Measurements from ENCODE around the gene MYOF. TPM values are rescaled to one million over a fixed set of nuclear protein-coding genes. Genes with fewer than 3 reads are reported as not detected.
"Not testable (repeated sequence)": the region's sequence is repeated elsewhere in the genome, so short reads cannot be mapped to it uniquely, and the experiment has no call there.

The MYOF gene
- total RNA-seq, 1 experiment from 2014 or later = 488 TPM

DNA sequence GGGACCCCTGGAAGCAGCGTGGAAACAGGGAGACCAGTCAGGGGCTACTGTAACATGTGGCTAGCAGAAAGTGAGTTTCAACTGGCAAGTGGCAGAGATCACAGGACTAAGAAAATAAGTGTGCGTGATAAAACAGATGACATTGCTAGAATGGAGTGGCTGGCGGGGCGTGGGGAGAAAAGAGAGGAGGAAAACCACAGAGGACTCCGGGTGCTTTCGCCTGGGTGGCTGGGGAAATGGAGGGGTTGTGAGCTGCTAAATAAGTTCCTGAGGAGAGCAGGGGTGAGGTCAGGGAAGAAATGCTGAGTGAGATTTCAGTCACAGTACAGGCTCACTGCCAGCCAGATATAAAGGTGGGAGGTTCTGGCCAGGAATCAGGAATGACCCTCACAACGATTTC, 166.9 kb downstream of the MYOF start:
- no peak for DNase-seq (ENCODE audit: extremely low read depth, low read depth)

GRCh38 chr10:93314656-93315055, 167.5 kb downstream of the MYOF start:
- DNase-seq (ENCODE audit: extremely low read depth, low read depth) = not testable (repeated sequence)

DNA sequence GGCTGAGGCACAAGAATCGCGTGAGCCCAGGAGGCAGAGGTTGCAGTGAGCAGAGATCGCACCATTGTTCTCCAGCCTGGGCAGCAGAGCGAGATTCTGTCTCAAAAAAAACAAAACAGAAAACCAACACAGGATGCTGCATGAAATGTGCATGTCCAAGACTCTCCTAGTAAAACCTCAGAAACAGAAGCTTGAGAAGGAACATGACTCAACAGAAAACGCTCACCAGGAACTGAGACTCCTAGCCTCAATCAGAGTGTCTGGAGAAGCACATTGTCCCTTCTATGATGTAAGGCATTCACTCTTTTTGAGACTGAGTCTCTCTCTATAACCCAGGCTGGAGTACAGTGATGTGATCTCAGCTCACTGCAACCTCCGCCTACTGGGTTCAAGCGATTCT, 168.3 kb downstream of the MYOF start:
- no peak for DNase-seq (ENCODE audit: extremely low read depth, low read depth)

DNA sequence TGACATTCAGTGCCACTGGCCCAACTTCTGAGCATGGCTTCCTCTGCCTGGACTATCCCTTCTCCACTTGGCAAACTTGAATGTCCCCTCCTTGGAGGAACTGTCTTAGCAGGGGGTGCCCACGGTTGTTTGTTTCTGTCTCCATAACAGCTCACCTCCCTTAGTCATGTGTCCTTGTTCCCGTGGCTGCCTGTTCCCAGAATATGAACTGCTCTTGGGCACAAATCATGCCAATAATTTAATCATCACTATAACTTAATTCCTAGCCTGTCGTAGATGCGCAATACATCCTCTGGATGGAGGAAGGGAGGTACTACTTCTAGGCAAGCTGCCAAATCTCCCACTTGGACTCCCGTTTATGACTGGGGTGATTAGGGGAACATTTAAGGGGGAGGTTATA, 173.1 kb downstream of the MYOF start:
- DNase-seq (ENCODE audit: extremely low read depth, low read depth) = no peak

GRCh38 chr10:93305122-93305521, 177.0 kb downstream of the MYOF start:
- no peak for DNase-seq (ENCODE audit: extremely low read depth, low read depth)

DNA sequence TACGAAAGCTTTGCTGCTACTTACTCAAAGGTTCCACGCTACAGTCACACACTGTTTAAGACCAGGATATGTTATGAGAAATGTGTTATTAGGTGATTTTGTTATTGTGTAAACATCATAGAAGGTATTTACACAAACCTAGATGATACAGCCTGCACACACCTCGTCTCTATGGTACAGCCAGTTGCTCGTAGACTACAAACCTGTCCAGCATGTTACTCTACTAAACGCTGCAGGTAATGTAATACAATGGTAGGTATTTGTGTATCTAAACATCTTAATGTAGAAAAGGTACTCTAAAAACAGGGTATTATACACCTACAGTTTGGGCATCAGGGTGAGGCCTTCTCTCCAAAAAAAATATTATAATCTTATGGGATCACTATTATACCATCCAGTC, 181.2 kb downstream of the MYOF start:
- no peak for DNase-seq (ENCODE audit: extremely low read depth, low read depth)

GRCh38 chr10:93300288-93300917, 181.7 kb downstream of the MYOF start:
- no peak for DNase-seq (ENCODE audit: extremely low read depth, low read depth)

DNA sequence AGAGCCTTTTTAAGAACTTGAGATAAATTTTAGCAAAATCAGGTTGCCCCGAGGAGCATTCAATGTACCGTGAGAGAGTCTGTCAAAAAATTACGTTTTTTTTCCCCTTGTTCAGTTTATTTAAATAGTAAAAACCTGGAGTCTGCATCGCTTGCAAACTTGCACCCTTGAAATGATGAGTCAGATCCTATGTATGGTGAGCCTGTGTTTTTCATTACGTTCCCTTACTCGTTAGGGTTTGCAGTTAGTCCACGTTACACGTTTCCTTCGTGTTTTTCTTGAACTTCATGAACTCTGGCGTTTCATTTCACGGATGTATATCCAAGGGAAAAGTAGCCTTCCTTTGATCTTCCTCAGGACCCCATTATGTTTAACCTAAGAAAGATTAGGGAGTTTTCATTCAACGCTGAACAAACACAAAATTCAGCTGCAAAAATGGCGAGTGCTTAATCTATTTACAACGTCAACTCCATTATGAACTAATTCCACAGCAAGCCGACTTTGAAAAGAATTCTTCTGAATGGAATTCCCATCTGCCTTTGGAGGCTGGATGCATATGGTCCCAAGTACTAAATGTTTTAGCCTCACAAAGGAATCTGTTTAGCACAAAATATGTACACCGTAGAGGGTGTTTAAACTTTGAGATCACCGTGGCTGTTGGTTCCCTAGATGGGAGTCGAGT, 182.4 kb downstream of the MYOF start:
- no peak for DNase-seq (ENCODE audit: extremely low read depth, low read depth)

DNA sequence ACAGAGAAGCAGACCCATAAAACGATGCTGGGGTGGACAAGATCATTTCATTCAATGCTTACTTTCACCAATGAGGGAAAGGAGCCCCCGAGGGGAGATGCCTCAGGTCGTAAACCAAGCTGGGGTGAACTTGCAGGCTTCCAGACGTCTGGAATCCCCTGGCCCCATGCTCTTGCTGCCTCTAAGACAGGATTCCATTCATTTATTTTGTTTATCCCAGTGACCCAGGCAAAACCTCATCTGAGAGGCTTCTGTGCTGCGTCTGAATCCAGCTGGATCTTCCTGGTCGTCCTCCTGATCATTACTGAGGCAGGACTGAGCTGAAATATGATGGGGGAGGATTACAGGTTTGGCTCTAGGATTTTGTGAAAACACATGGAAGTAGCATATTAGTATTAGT, 182.9 kb downstream of the MYOF start:
- no peak for DNase-seq (ENCODE audit: extremely low read depth, low read depth)

DNA sequence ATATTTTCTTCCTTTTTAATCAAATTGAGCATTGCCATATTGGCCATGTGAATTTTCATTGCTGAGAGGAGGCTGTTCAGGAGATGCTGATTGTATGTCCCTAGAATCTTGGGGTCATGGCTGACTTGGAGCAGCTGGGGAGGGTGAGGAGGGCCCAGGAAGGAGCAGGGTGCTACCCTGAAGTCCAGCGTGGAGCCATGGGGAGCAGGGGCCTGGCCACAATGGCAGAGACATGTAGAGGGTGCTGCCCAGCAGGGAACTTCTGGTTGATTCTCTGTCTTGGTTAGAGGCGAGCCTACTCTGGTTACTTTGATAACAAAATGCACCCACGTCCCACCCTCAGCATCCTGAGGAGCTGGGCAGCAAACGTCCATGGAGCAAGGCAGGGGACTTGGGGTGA, 186.0 kb downstream of the MYOF start:
- no peak for DNase-seq (ENCODE audit: extremely low read depth, low read depth)

- DNase-seq (ENCODE audit: extremely low read depth, low read depth) = no peak
Measured at GRCh38 chr10:93293999-93294398, 188.1 kb downstream of the MYOF start.

GRCh38 chr10:93290661-93291354, 191.3 kb downstream of the MYOF start:
- DNase-seq (ENCODE audit: extremely low read depth, low read depth) = no peak

DNA sequence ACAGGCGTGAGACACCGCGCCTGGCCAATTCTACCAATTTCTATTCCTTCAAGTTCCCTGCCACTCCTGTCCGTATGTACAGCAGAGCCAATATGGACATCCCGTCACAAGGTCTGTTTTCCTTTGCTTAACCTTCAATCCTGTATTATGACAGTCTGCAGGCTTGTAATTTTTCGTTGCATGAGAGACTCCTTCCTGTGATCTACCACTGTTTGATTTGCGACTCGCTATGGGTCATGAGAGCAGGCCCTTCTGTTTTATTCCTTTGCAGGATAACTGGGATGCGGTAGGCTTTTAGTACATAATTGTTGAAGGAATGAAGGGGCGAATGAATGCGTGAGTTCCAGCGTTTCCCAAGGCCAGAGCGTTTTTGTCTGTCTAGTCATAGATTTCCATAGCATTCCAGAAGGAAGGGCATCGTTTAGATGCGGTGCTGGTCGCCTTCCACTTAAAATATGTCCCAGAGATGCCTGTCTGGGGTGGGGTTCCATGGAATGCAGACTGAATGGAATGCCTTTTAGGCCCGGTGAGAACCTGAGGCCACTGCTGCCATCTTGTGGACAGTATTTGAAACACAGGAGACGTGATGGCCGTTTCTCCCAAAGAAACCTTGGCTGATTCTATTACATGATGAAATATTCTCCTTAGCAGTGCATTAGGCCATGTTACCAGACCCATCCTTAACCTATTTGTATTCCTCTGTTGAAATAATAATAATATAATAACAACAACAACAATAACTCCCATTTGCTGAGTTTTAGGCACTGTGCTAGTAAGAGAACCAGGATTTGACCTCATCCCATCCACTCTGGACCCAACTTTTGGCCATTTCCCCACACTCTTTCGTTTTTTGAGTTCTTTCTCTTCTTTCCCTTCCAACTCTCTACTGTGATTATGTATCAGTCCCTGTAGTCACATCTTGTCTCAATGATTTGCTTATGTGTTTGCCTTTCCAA, 193.2 kb downstream of the MYOF start:
- DNase-seq (ENCODE audit: extremely low read depth, low read depth) = peak; percentile 92

GRCh38 chr10:93287775-93288174, 194.4 kb downstream of the MYOF start:
- DNase-seq (ENCODE audit: extremely low read depth, low read depth) = no peak

- not testable (repeated sequence) for DNase-seq (ENCODE audit: extremely low read depth, low read depth)
Measured at GRCh38 chr10:93284246-93284645, 197.9 kb downstream of the MYOF start.

- DNase-seq (ENCODE audit: extremely low read depth, low read depth) = no peak
Measured at GRCh38 chr10:93281367-93281720, 200.8 kb downstream of the MYOF start.

DNA sequence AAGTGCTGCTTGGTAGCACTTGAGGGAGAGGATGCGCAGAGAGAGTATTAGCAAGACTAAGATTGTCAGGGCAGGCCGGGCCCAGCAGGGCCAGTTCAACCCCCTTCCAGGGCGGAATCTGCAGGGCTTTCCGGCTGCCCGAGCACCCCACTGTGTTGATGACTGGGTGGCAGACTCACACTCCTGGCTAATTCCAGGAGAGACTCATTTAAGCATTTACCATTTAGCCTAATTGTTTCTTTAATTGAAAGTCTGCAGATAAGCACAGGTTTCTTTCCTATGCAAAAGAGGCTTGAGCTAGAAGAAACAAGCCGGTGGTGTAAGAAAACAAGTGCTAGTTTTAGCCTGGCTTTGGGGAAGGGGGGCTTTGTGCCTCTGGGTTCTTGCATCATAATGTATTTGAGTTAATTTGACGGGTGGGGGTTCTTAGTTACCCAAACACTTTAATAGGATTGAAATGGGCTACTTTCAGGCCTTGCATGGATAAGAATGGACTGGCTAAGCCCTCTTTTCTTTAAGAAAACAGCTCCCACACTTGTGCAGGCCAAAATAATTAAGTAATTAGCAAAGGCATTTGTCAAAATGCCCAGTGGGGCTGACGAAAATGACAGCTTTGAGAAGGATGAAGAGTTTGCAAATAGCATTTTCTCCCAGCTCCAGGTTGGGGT, 201.3 kb downstream of the MYOF start:
- no peak for DNase-seq (ENCODE audit: extremely low read depth, low read depth)

- DNase-seq (ENCODE audit: extremely low read depth, low read depth) = no peak
Measured at GRCh38 chr10:93280121-93280698, 201.9 kb downstream of the MYOF start.

- DNase-seq (ENCODE audit: extremely low read depth, low read depth) = no peak
Measured at GRCh38 chr10:93277360-93277759, 204.8 kb downstream of the MYOF start.

- no peak for DNase-seq (ENCODE audit: extremely low read depth, low read depth)
Measured at GRCh38 chr10:93274419-93274818, 207.7 kb downstream of the MYOF start.
